Effector CD4-positive, alpha-beta T cell (primary cell): ENCODE data around the gene CHID1.

ENCODE experiments used
- DNase-seq: peaks from one replicate; pipeline ENCODE4 v3.0.0-alpha.2; 2020

Gene CHID1

DNA sequence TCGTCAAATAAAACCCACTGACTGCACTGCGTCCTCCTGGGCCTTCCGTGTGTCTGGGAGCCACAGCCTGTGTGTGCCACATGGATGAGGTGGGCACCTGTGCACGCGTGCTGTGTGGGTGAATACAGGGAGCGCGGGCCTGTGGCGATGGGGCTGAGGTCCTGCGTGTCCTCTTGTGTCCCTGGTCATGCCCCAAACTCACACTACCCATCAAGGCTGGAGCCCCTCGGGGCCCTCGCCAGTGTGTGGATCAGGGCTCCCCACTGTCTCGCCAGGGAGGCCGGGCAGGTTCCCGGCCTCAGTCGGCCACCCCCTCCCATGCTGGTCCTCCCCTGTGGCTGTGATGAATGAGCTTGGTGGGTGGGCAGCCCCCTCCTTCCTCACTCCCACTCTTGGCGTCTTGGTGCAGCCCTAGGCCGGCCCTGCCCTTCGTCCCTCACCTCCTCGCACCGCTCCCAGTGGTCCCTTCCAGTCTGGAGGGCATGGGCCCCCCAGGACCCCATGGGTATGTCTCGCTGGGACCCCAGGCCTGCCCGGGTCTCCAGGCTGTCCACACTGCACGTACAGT lies 78.6 kb downstream of the CHID1 start:
- DNase-seq, result no peak

GRCh38 chr11:831118-831864 lies 79.3 kb downstream of the CHID1 start:
- DNase-seq, result no peak

DNA sequence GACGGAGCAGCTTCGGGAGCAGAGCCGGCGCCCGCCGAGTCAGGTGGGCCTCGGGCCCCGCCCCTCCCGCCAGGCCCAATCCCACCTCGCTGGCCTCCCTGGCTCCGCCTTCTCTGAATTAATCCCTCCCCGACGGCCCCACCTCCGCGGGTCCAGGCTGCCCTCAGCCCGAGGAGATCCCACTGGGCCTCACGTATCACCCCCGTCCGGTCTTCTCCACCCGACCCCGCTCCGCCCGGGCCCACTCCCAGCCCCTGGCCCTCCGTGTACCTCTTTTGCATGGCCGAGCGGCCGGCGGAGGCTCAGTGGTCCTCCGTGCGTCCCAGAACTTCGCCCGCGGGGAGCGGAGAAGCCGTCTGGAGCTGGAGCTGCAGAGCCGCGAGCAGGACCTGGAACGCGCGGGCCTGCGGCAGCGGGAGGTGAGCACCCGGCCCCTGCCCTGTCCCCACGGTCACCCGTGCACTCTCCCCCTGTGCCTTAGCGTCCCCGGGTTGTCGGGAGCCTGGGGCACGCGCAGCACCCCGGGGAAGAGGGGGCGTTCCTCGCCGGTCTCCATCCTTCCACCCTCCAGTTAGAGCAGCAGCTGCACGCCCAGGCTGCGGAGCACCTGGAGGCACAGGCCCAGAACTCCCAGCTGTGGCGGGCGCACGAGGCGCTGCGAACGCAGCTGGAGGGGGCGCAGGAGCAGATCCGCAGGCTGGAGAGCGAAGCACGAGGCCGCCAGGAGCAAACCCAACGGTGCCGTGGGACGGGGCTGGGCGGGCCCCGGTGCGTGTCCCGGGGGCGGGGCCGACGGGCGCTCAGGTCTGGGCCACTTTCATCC lies 80.1 kb downstream of the CHID1 start:
- DNase-seq, result peak; percentile 37

- DNase-seq, result no peak
These were observed 80.7 kb downstream of the CHID1 start for GRCh38 chr11:829847-830294.

GRCh38 chr11:829176-829846 lies 81.3 kb downstream of the CHID1 start:
- DNase-seq, result no peak

- DNase-seq, result no peak
These were observed 82.0 kb downstream of the CHID1 start for GRCh38 chr11:828506-829175.

- no peak for DNase-seq
These were observed 82.8 kb downstream of the CHID1 start, which contains the start of gene CRACR2B for GRCh38 chr11:827897-828192. CRACR2B (plus strand) TSS chr11:827919; CDS start chr11:828608, 689 bp downstream.

GRCh38 chr11:827146-827896 lies 83.3 kb downstream of the CHID1 start:
- no peak for DNase-seq

DNA sequence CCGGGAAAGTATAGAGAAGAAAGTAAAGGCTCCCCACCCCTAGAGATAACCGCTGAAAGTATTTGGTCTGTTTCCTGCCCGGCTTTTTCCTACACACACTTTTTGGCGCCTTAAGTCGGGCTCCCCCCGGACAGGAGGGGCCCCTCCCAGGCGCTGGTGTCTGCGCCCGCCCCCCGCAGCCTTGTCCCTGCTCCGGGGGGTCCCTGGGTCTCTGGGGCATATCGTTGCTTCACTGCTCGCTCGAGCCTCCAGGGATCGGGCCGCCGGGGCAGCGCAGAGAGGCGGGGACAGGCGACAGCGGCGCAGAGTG lies 83.8 kb downstream of the CHID1 start:
- no peak for DNase-seq

DNA sequence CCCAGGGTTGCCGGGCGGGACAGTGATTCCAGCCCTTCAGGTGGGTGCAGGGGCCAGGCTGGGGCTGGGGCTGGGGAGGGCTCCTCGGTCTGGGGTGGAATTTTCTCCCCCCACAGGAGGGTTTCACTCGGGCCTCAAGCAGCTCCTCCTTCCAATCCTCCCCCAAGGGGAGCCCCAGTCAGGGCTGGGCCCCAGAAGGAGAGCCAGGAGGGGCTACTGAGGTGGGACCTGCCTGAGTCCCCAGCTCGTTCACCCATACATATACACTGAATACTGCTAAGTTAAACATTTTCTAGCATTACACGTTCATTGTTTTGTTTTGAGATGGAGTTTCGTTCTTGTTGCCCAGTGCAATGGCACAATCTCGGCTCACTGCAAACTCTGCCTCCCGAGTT lies 84.4 kb downstream of the CHID1 start:
- DNase-seq, result no peak

- DNase-seq, result no peak
These were observed 85.0 kb downstream of the CHID1 start for GRCh38 chr11:825366-826226.

GRCh38 chr11:824942-825341 lies 85.7 kb downstream of the CHID1 start:
- DNase-seq, result no peak

DNA sequence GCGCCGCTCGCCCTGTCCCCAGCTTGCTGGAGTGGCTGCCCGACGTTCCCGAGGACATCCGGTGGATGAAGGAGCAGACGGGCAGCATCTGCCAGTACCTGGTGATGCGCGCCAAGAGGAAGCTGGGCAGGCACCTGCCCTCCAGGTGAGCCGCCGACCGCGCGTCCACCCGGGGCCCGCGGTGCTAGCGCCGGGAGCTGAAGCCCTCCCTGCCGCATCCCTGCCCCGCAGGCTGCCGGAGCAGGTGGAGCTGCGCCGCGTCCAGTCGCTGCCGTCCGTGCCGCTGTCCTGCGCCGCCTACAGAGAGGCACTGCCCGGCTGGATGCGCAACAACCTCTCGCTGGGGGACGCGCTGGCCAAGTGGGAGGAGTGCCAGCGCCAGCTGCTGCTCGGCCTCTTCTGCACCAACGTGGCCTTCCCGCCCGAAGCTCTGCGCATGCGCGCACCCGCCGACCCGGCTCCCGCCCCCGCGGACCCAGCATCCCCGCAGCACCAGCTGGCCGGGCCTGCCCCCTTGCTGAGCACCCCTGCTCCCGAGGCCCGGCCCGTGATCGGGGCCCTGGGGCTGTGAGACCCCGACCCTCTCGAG lies 86.2 kb downstream of the CHID1 start:
- no peak for DNase-seq

- DNase-seq, result no peak
These were observed 86.9 kb downstream of the CHID1 start for GRCh38 chr11:823441-824291.

- no peak for DNase-seq
These were observed 88.9 kb downstream of the CHID1 start for GRCh38 chr11:821512-822371.

GRCh38 chr11:820655-821511 lies 89.7 kb downstream of the CHID1 start:
- DNase-seq, result no peak

DNA sequence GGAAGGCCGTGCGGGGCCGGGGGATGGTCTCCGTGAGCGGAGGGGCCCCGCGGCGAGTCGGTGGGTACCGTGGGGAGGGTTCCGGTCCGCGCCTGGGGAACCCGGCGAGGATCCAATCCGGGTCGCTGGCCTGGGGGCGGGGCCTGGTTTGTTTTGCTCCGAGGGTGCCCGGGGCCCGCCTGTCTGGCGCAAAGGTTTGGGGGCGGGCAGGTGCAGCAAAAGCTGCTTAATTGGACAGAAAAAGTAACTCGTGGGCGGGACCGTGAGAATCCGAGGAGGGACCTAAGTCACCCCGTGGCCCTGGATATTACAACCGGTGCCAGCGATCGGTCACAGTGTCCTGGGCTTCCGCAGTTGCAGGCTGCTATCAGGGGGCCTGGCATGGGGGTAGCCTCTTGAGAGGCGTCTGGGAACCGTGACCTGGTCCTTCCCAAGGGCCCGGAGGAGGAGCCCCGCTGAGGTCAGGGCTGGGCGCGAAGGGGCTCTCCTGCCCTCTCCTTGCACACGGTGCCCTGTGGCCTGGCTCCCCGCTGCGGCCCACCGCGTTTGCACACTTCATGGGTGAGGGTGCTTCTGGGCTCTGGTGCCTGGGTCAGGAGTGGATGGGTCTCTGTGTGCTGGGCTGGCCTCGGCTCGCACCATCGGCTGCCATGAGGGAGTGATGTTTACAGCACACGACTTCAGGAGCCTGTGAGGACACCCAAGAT lies 90.5 kb downstream of the CHID1 start:
- DNase-seq, result peak; percentile 95
